GM23338 (cell line): Measurements from ENCODE around the gene CNOT1.
A peak's percentile ranks its signal among the peaks of the same experiment; 100 is the strongest.

Experiments used
- CREB1 ChIP-seq: fragments of 250-450 bp; sonication (Bioruptor Pico); IDR thresholded peaks from 2 replicates; pipeline ENCODE4 v1.5.0; 2020; ENCODE audit warnings: low read depth, mild to moderate bottlenecking, moderate library complexity
- CTCF ChIP-seq, 2 experiments: fragments of 200-600 bp in 1 of 2; sonication (generic) in 1 of 2; conservative IDR thresholded peaks; 2 replicates each; pipeline versions ENCODE4 v1.5.1 to v1.6.1; 2016 to 2017; ENCODE audit warnings: antibody characterized with exemption in 2 of 2, low read depth in 2 of 2, mild to moderate bottlenecking in 2 of 2, moderate library complexity in 1 of 2
- EZH2 ChIP-seq: fragments of 200-600 bp; sonication (generic); IDR thresholded peaks from one replicate; pipeline ENCODE4 v1.8.0; 2017; ENCODE audit warnings: antibody characterized with exemption, mild to moderate bottlenecking, low read depth; ENCODE audit not compliant: unreplicated experiment
- EZH2phosphoT487 ChIP-seq: fragments of 200-600 bp; sonication (generic); IDR thresholded peaks from one replicate; pipeline ENCODE4 v1.8.1; 2018; ENCODE audit warnings: antibody characterized with exemption; ENCODE audit not compliant: unreplicated experiment
- POLR2AphosphoS5 ChIP-seq: IDR thresholded peaks from 2 replicates; pipeline ENCODE4 v1.6.1; 2016; ENCODE audit warnings: antibody characterized with exemption, low read depth
- REST ChIP-seq: IDR thresholded peaks from one replicate; pipeline ENCODE4 v1.6.1; 2018; ENCODE audit warnings: antibody characterized with exemption; ENCODE audit not compliant: unreplicated experiment

GRCh38 chr16:58582971-58583765, 46.5 kb downstream of the CNOT1 start:
- TF ChIP-seq EZH2 (no peak), CTCF (conservative IDR thresholded peaks at IDR 0.05; ENCODE audit: low read depth in 2 of 2) (no peak), CREB1 (CRISPR knock-in tag) (no peak), POLR2AphosphoS5 (no peak), REST (no peak), EZH2phosphoT487 (peak; percentile 16)
